Cardiac muscle cell (in vitro differentiated cells and primary cell): ENCODE measurements around the gene ST14. TPM values are rescaled to one million over a fixed set of nuclear protein-coding genes. Genes with fewer than 3 reads are reported as not detected.
"Not testable (repeated sequence)": the region's sequence is repeated elsewhere in the genome, so short reads cannot be mapped to it uniquely, and the experiment has no call there.

Source experiments
- DNase-seq, 2 donors: peaks; one replicate each; pipeline versions ENCODE4 v3.0.0 to v3.0.0-alpha.2; 2010 to 2017; ENCODE audit warnings: low read depth in 1 of 2, low spot score in 1 of 2
- H3K27ac ChIP-seq: fragments of 200-600 bp; sonication (generic); 2 replicates; pipeline ENCODE4 v1.5.1; 2016
- H3K27me3 ChIP-seq: fragments of 200-600 bp; sonication (generic); 2 replicates; pipeline ENCODE4 v1.6.0; 2016; ENCODE audit warnings: control low read depth
- H3K36me3 ChIP-seq: fragments of 200-600 bp; sonication (generic); 2 replicates; pipeline ENCODE4 v1.5.1; 2016; ENCODE audit warnings: control low read depth
- H3K4me1 ChIP-seq: fragments of 200-600 bp; sonication (generic); 2 replicates; pipeline ENCODE4 v1.8.1; 2017; ENCODE audit warnings: low read depth, mild to moderate bottlenecking, mixed run types
- H3K4me3 ChIP-seq: fragments of 200-600 bp; sonication (generic); 2 replicates; pipeline ENCODE4 v1.5.1; 2016; ENCODE audit warnings: mild to moderate bottlenecking
- H3K9me3 ChIP-seq: fragments of 200-600 bp; sonication (generic); 2 replicates; pipeline ENCODE4 v1.5.1; 2017; ENCODE audit warnings: low read depth, mild to moderate bottlenecking, control low read depth
- CTCF ChIP-seq: IDR thresholded peaks from 2 replicates; pipeline ENCODE4 v1.5.1; 2012; ENCODE audit warnings: low read depth, mild to moderate bottlenecking, low read length
- polyA plus RNA-seq: library from polyadenylated mRNA; unstranded; fragments of >200 nt; fragmentation: Nextera tagmentation; extraction: Ambion mirVana; gene quantifications from 2 replicates; pipeline ENCODE4 v1.2.1, GENCODE V29; 2016
- total RNA-seq: library from RNA; depleted of rRNA; stranded (reverse); fragments of >200 nt; gene quantifications from 2 replicates; pipeline ENCODE4 v1.2.3, GENCODE V29; 2016

Gene ST14
- total and polyA plus RNA-seq, 2 experiments from 2014 or later, result 0.12 to 0.61 TPM

DNA sequence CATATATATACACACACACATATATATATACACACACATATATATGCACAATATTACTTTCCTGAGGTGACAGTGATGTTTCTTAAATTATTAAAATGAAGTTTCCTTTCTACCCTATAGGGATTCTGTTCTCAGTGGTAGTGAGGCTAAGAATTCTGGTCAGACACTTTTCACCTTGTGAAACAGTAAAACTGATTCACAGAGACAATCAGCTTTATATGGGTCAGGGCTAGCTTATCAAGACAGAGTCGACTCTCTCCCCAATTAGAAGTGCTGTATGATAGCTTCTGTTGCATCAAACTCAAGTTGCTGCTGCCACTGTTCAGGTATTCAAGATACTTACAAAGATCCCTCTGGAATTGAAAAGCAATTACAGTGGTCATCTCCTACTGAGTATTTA is 86.7 kb downstream of the ST14 start:
- DNase-seq, result no peak
- no peaks in the 10 kb centered on the region for H3K27me3 ChIP-seq
- no peak for TF ChIP-seq CTCF
- H3K4me3 ChIP-seq, result no peak overlapping the region
- no peaks in the 10 kb centered on the region for H3K36me3 ChIP-seq
- H3K27ac ChIP-seq, result no peak overlapping the region
- peaks cover 4% of the 10 kb centered on the region for H3K4me1 ChIP-seq
- H3K9me3 ChIP-seq, result no peaks in the 10 kb centered on the region

GRCh38 chr11:130246738-130247137 is 87.2 kb downstream of the ST14 start:
- no peak overlapping the region for H3K4me3 ChIP-seq
- H3K9me3 ChIP-seq, result no peaks in the 10 kb centered on the region
- no peak for TF ChIP-seq CTCF
- H3K4me1 ChIP-seq, result peaks cover 4% of the 10 kb centered on the region
- H3K27me3 ChIP-seq, result no peaks in the 10 kb centered on the region
- DNase-seq, result peak in 1 of 2 donors; percentile 31
- no peaks in the 10 kb centered on the region for H3K36me3 ChIP-seq
- H3K27ac ChIP-seq, result no peak overlapping the region

GRCh38 chr11:130247319-130247718 is 87.7 kb downstream of the ST14 start:
- Histone ChIP-seq H3K36me3 (no peaks in the 10 kb centered on the region), H3K4me3 (no peak overlapping the region), H3K9me3 (no peaks in the 10 kb centered on the region), H3K27ac (no peak overlapping the region), H3K4me1 (peaks cover 4% of the 10 kb centered on the region), H3K27me3 (no peaks in the 10 kb centered on the region)
- DNase-seq, result no peak
- no peak for TF ChIP-seq CTCF

GRCh38 chr11:130249371-130249770 is 89.8 kb downstream of the ST14 start:
- no peak for TF ChIP-seq CTCF
- no peak for DNase-seq
- Histone ChIP-seq H3K27me3 (no peaks in the 10 kb centered on the region), H3K27ac (no peak overlapping the region), H3K36me3 (no peaks in the 10 kb centered on the region), H3K4me1 (peaks cover 4% of the 10 kb centered on the region), H3K4me3 (no peak overlapping the region), H3K9me3 (no peaks in the 10 kb centered on the region)

- not testable (repeated sequence) for H3K4me1 ChIP-seq, H3K9me3 ChIP-seq, H3K27ac ChIP-seq, H3K36me3 ChIP-seq, H3K27me3 ChIP-seq, DNase-seq, H3K4me3 ChIP-seq
These were observed 90.3 kb downstream of the ST14 start for GRCh38 chr11:130249929-130250328.

DNA sequence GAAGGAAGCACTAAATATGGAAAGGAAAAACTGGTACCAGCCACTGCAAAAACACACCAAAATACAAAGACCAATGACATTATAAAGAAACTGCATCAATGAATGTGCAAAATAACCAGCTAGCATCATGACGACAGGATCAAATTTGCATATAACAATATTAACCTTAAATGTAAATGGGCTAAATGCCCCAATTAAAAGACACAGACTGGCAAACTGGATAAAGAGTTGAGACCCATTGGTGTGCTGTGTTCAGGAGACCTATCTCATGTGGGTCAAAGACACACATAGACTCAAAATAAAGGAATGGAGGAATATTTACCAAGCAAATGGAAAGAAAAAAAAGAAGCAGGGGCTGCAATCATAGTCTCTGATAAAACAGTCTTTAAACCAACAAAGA is 92.2 kb downstream of the ST14 start:
- not testable (repeated sequence) for H3K27me3 ChIP-seq, H3K9me3 ChIP-seq, H3K36me3 ChIP-seq, H3K4me3 ChIP-seq, DNase-seq, H3K4me1 ChIP-seq, H3K27ac ChIP-seq

Other genes starting within 250 kb of the ST14 start
- gene PRDM10, start 156.9 kb upstream of the ST14 start, total RNA-seq, result 6.6 and 12.0 TPM in 2 replicates
- gene PRDM10, start 156.9 kb upstream of the ST14 start, polyA plus RNA-seq, result 2.2 and 4.1 TPM in 2 replicates
- gene APLP2, start 89.9 kb upstream of the ST14 start, total RNA-seq, result 469 and 608 TPM in 2 replicates
- 515 and 571 TPM in 2 replicates for gene APLP2, start 89.9 kb upstream of the ST14 start, polyA plus RNA-seq
- gene ZBTB44, start 155.1 kb downstream of the ST14 start, total RNA-seq, result 23.6 and 36.1 TPM in 2 replicates
- gene ZBTB44, start 155.1 kb downstream of the ST14 start, polyA plus RNA-seq, result 7.1 and 12.1 TPM in 2 replicates